Measurements from ENCODE around the gene AOPEP.
"Not testable (repeated sequence)": the region's sequence is repeated elsewhere in the genome, so short reads cannot be mapped to it uniquely, and the experiment has no call there.

Gene AOPEP

DNA sequence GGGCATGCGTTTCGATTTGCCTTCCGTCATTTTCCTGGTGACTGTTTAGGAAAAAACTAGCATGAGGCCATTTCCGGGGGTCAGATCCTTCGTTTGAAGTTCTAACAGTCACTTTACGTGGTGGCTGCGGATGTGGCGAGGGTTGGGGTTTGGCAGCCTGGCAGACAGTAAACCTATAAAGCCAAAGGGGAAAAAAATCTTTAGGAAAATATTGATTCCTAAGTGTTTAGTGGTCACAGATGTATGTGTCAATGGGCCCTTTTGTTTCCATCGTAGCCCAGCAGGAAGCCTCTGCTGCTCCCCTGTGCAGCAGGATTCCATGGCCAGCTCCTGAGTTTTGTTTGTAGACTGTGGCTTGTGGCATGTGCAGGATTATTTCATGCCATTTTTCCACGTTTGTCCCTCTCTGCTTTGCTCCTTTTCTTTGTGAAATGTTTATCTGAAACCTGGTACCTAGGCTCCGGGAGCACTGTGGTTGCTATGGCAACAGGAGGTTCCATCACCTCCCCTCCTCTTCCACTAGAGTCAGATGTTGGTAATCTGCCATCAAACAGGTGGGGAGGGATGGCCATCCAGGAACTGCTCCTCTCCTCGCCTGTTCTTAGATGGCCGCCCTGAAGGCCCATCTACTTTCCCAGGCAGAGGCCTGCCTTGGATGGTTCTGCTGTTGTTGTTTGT is 202.3 kb downstream of the AOPEP start:
- in situ Hi-C loops (cut with MboI; ENCODE audit: low sequenced_read_pairs) = no loop called here

DNA sequence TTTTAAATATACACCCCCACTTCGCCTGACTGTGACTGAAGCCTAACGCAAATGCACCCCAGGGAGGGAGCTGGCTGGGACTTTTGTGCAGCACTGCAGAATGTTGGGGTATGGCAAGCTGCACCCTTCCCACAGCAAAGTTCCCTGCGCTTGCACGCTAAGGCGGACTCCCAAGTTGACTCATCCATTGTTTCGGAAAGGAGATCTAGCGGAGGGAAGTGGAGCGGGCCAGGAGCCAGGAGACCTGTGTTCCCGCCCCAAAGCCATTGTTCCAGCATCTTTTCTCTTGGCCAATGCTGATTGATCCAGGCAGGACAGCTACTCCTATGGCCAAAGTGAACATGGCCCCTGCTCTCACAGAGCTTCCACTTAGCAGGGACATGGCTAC is 202.9 kb downstream of the AOPEP start:
- in situ Hi-C loops (cut with MboI; ENCODE audit: low sequenced_read_pairs) = no loop called here

DNA sequence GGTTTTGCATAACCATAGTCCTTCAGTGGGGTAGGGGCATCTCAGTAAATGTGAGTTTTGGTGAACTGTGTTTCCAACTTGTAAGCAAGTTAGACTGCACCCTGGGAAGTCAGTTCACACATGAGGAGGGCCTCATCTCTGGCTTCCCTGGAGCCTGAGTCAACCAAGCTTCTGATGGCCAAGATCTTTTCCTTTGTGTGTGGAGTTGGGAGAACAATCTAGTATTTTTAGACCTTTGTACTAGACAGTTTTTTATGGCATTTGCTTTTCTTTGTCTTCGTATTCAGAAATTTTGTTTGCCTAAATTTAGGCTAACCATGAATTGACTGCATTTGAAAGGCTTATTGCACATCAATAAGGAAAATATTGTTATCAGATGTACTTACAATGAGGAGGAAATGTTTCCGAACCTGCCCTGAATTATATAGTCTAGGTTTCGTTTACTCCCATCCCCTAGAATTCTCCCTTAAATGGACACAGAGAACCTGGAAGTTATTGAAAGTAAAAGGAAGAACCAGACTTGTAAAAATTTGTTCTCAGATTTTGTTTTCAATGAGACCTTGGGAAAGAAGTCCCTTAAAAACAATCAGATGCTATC is 204.6 kb downstream of the AOPEP start:
- in situ Hi-C loops (cut with MboI; ENCODE audit: low sequenced_read_pairs) = no loop called here

DNA sequence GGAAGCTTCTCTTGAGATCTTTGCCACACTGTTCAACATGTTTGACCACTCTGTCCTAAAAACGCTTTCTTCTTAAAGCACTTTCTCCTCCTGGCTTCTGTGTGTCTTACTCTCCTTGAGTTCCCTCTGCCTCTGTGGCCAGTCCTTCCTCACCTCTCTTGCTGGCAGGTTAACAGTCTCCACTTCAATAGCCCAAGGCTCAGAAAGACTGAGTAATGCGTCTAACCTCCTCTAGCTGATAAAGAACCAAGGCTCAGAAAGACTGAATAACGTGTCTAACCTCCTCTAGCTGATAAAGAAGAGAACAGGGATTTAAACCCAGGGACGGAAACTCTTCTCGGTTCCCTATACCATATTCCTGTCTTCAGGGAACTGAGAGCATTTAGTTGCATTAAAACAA is 205.2 kb downstream of the AOPEP start:
- in situ Hi-C loops (cut with MboI; ENCODE audit: low sequenced_read_pairs) = no loop called here

DNA sequence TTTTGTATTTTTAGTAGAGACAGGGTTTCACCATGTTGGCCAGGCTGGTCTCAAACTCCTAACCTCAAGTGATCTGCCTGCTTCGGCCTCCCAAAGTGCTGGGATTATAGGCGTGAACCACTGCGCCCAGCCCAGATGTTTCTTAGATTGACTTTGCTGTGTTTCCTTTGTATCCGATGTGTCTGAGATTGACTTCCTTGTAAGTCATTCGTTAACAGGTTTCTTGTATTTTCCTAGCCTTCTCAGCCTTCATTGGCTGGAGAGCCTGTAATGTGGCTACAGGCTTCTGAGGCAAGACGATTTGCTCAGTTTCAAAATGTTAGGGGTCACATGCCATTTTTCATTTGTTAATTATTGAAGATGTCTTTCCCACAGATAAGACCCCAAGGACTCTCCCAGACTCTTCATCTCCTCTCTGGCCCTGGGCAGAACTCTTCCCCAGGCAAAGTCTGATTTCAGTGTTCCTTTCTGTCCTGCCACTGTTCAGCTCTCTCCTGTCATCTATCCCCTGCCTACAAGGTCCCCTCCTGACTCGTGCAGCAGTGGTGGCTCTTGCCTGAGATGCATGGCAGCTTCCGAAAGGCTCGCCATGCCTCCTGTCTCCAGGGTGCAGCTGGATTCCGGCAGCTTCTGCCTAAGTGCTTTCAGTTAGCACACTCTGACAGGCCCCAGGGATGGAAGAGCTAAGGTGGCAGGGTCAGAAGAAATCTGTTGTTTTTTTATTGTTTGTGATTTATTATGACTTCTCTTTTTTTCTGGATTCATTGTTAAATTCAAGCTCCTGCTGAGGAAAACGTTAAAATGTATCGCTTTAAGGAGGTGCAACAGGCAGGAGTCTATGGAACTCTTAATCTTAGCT is 206.4 kb downstream of the AOPEP start:
- in situ Hi-C loops (cut with MboI; ENCODE audit: low sequenced_read_pairs) = no loop called here

DNA sequence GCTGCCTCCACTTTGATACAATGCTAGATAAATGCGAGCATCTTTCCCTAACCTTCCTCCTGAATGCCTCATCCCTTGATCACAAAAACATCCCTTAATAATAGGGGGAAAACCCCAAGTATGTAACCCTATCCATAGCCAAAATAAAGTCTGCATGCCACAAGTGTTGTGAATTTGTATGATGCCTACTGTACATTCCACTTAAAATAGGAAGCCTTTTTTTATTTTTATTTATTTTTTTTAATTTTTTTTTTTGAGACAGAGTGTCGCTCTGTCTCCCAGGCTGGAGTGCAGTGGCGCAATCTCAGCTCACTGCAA is 207.0 kb downstream of the AOPEP start:
- in situ Hi-C loops (cut with MboI; ENCODE audit: low sequenced_read_pairs) = no loop called here

DNA sequence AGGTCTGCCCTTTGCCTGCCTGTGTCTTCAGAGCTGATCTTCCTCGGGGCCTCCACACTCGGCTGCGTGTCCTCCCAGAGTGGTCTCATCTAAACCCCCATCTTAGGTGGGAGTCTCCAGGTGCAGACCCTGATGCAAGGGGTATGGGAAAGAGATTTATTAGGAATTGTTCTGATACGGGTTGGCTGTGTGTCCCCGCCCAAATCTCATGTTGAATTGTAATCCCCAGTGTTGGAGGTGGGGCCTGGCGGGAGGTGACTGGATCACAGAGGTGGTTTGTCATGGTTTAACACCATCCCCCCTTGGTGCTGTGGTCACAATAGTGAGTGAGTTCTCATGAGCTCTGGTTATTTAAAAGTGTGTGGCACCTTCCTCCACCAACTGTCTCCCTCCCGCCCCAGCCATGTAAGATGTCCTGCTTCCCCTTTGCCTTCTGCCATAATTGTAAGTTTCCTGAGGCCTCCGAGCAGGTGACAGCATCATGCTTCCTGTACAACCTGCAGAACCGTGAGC is 208.4 kb downstream of the AOPEP start:
- in situ Hi-C loops (cut with MboI; ENCODE audit: low sequenced_read_pairs) = no loop called here

DNA sequence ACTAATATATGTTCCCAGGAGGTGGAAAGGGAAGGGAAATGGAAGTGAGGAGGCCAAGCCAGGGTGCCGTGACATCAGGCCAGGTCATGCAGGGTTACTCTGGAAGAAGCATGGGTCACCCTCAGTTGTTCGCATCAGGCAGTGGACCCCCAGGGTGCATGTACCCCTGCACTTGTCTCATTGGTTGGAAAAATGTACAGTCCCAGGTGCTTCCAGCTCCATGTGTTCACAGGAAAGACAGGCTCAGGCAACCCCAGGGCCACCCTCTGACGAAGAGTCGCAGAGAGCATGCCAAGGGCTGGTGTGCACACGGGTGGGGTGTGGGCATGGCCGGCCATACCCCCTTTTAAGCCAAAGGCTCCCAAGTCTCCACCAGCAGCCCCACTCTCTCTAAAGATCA is 208.9 kb downstream of the AOPEP start:
- in situ Hi-C loops (cut with MboI; ENCODE audit: low sequenced_read_pairs) = no loop called here

DNA sequence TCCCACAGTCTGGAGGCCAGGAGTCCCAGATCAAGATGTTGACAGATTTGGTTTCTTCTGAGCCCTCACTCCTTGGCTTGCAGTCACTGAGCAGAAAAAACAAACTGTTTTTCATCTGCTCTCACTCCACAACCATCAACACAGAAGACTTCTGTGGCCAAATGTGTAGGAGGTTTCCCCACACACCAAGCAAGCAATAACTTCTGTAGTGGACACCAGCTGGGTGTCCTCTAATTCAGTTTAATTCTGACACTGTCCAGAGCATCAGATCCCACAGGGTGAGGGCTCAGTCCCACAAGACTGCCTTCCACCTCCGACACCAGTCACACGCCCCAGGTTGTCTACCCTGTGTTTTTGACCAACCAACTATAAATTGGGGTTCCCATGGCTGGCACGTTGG is 209.9 kb downstream of the AOPEP start:
- in situ Hi-C loops (cut with MboI; ENCODE audit: low sequenced_read_pairs) = no loop called here

DNA sequence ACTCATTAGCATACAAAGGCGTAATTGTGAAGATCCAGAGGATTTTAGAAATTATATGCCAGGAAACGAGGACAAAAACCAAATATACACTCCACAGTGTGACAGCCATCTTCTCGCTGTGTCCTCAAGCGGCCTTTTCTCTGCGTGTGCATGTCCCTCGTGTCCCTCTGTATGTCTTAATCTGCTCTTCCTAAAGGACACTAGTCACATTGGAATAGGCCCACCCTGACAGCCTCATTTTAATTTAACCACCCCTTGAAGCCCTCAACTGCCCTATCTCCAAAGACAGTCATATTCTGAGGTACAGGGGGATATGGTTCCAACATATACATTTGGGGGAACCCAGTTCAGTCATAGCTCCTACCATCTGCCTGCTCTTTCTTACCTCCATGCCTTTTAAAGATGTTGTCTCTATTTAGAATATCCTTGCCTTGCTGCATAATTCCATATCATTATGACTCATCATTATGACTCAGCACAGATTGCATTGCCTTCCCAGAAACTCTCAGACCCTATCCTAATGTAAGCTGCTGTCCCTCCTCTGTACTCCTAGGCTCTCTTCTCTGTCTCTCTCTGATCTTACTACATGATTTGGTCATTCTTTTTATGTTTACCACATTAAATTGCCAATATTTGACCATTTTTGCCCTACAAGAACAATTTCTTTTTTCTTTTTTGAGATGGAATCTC is 210.9 kb downstream of the AOPEP start:
- in situ Hi-C loops (cut with MboI; ENCODE audit: low sequenced_read_pairs) = no loop called here

DNA sequence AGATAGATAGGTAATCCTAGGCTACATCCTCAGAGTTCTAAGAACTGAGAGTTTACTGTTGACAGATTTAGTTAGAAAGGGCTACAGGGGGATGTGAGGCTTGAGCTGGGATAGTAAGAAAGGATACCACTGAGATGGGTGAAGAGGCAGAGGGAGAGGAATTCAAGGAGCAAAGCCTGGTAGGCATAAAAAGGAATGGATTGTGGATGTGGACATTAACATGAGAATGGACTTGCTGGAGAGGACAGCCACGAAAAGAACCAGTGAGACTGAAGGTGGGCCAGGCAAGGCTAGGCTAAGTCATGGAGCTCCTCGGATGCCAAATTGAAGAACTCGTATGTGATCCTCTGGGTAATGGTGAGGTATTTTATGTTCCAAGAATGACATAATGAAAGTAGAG is 211.9 kb downstream of the AOPEP start:
- in situ Hi-C loops (cut with MboI; ENCODE audit: low sequenced_read_pairs) = no loop called here

DNA sequence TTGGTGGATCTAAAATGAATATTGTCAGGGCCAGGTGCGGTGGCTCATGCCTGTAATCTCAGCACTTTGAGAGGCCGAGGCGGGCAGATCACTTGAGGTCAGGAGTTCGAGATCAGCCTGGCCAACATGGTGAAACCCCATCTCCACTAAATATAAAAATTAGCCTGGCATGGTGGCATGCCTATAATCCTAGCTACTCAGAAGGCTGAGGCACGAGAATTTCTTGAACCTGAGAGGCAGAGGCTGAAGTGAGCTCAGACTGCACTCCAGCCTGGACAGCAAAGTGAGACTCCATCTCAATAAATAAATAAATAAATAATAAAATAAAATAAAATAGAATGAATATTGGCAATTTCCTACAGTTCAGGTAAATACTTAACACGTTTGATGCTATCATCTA is 213.8 kb downstream of the AOPEP start:
- in situ Hi-C loops (cut with MboI; ENCODE audit: low sequenced_read_pairs) = not testable (repeated sequence)

DNA sequence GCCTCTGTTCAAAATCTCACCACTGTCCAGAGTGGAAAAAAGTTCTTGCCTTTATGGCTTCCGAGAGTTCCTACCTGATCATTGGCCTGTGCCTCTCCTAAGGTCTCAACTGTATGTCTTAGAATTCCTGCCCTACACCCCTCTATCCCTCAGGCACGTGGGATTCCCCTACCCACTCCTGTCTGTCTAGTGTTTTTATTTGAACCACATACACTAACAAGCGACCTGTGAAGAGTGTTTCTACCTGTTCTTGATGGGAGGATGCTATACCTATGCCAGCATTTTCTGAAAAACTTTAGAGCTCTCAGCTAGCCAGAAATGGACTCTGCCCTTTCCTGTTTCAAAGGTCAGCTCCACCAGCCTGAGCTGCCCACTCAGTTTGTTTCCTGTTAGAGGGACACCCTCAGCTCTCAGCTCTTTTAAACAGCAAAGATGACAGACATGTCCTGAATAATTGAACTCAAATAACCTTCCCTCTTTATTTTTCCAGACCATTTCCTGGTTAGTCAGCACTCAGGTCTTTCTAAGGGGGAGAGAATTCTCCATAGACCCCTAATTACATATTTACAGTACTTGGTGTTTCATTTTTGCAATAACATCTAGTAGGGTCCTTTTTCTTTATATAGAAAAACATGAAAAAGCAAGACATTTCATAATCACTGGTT is 214.8 kb downstream of the AOPEP start:
- in situ Hi-C loops (cut with MboI; ENCODE audit: low sequenced_read_pairs) = no loop called here

DNA sequence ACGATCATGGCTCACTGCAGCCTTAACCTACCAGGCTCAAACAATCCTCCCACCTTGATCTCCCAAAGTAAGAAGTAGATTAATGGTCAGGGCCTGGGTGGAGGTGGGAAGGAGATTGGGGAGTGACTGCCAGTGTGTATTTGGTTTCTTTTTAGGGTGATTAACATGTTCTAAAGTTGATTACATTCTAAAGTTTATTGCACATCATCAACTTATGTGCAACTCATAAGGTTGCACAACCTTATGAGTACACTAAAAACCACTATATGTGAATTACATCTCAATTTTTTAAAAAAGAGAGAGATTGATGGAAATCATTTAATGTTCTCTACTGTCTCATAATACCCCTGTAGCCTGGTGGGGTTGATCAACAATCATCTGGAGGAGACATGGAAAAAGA is 218.1 kb downstream of the AOPEP start:
- in situ Hi-C loops (cut with MboI; ENCODE audit: low sequenced_read_pairs) = no loop called here

DNA sequence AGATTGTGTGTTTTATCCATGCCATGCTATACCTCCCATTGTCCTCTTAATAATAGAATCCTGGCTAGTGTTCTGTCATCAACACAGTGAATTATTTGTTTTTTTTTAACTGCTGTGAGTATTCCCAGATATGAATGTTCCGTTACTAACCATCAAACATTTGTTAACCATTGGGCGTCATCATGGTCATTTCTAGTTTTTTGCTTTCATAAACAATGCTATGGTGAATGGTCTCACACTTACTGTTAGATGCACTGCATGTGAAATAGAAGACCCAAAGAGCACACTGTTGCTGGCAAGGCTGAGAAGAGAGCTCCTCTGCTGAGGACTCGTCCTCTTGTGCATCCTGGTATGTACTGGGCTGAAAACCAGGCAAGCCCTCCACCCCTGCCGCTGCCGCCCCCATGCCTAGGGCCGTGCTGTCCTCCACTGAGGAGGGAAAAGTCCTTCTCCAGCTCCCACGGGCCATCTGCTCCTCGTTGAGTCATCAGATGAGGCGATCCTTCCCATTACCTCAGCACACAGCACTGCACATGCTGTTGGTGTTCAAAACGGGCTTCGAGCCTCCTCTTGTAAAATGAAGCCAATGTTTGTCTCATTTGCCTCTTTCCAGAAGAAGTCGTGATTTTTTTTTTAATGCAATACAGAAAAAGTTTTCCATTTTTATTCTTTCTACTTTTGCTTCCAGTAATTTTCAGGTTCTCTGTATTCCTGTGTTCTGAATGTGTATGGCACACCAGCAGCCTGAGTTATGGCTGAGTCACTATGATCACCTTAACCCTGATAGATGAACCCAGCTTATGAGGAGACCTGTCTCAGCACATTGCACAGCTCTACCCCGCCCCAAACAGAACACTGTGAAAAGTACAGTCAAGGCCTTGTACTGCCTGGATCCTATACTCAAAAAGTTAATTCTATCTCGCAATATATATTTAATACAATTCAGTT is 219.0 kb downstream of the AOPEP start:
- in situ Hi-C loops (cut with MboI; ENCODE audit: low sequenced_read_pairs) = no loop called here

DNA sequence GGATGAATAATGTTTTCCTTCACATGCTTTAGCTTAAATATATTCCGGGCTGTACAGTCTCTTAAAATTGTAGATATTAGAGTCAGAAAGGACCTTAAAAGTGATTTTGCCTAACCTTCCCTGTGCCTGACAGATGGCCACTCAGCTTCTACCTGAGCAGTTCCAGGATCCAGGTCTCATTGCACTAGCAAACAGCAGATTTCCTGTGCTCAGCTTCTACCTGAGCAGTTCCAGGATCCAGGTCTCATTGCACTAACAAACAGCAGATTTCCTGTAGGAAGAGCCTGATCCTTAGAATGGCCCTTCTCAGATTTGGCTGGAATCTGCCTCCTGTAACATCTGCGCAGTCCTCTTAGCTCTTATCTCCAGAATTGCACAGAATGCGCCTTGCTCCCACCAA is 219.8 kb downstream of the AOPEP start:
- in situ Hi-C loops (cut with MboI; ENCODE audit: low sequenced_read_pairs) = no loop called here

DNA sequence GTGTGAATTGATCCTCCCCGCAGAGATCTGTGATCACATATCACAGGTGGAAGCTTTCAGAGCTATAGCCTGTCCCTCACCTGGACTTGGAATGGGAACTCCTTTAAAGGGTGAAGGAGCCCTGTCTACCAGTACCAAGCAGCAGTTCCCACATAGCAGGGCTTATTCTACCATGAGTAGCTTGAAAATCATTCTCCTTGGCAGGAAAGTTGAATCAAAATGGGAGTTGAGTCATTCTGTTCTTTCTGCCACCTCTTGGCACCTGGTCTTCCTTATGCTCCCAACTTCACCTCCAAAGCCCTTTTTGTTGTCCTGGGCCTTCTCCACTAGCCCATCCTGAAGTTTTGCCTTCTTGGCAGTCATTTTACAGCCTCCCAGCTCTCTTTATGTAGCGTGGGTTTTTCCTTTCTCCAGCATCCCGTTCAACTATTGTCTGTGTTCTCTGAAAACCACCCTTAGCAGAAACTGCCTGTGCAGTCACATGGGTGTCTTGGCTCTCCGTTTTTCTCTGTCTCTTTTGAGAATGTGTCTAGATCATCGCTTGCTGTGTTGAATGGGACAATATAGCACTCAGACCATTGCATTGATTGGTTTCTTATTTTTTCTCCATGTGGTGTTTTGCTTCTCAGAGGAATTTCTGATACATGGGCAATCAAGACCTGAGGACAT is 222.2 kb downstream of the AOPEP start:
- in situ Hi-C loops (cut with MboI; ENCODE audit: low sequenced_read_pairs) = no loop called here

DNA sequence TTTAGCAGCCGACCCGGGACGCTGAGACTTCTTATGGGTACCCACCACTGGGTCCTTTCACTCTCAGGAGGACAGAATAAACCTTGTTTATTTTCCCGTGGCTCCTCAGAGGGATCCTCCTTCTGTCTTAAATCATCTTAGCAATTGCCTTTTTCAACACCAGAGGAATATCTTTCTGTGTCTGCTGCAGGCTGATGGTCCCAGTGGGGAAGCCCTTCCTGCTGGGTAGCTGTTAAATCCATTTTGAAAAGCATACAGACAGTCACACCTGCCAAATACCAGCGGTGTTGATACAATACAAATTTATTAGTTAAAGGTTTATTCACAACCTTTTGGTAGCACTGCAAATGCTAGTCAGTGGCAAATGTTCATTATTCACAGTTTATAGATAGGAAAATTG is 222.9 kb downstream of the AOPEP start:
- in situ Hi-C loops (cut with MboI; ENCODE audit: low sequenced_read_pairs) = no loop called here

DNA sequence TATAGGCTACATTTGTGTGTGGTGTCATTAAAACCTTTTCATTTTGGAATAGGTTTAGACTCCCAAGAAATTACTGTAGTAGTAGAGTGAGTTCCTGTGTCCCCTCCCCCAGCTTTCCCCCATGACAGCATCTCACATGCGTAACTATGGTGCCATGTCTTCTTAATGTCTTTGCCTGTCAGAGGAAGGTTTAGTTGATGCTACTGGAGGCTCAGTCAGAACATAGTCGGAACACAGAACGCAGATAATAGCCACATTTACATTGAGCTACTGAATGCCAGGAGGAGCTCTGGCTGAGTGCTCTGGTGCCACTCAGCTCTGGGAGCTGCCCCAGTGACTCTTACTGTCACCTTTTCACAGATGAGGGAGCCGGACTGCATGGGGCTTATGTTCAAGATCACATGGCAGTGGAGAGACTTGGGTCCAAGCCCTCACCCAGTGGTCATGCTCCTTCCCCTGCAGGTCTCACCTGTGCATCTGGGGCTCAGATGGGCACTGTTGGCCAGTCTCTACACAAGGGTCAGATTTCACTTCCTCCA is 223.6 kb downstream of the AOPEP start:
- in situ Hi-C loops (cut with MboI; ENCODE audit: low sequenced_read_pairs) = no loop called here

All from hTERT RPE-1 (cell line).